ENCODE measurements around the gene LSAMP. TPM values are rescaled to one million over a fixed set of nuclear protein-coding genes. Genes with fewer than 3 reads are reported as not detected.

The LSAMP gene
- total and polyA plus RNA-seq, 2 of the 13 experiments (the other 11 are each of a cell fraction or from before 2014, with no cell fraction given) = not detected

GRCh38 chr3:116001151-116001621, 444.1 kb downstream of the LSAMP start (continued):
- no peak for TF ChIP-seq ATF1 (CRISPR knock-in tag; IDR thresholded peaks at IDR 0.05)
- no peak for TF ChIP-seq KLF11 (CRISPR knock-in tag; IDR thresholded peaks at IDR 0.05)

DNA sequence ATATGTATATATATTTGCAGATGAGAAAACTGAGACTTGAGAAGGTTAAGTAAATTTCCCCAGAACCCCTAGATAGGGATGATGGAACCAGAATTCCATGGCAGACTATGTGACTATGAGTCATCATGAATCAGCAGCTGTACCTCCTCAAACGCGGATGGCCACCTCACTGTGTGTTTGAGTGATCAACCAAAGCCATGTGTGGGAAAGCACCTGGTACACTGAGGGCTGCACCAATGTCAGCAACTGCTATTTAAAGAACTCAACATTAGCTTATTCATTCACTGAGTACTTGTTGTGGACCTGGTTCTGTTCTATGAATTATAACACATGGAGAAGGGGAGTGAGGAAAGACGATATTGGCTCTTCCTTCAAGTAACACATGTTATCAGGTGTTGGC, 445.0 kb downstream of the LSAMP start:
- ChIA-PET POLR2A (no interaction called here), CTCF (ENCODE audit: low intra/inter-chr PET ratio, low total read pairs) (no interaction called here)
- H3K36me3 ChIP-seq (replicated peaks in 1 of 2; ENCODE audit: control insufficient read depth in 1 of 2, insufficient read depth in 2 of 2, low read length in 2 of 2) = no peaks in the 10 kb centered on the region
- H3K4me3 ChIP-seq (replicated peaks in 1 of 3; ENCODE audit: insufficient read depth in 1 of 3, low read depth in 2 of 3, low read length in 3 of 3) = no peak overlapping the region
- peak; percentile 20 for DNase-seq (ENCODE audit: low spot score)
- H4K20me1 ChIP-seq (ENCODE audit: insufficient read depth, low read length) = no peaks in the 10 kb centered on the region
- no peak overlapping the region for H3K4me2 ChIP-seq (ENCODE audit: low read depth, low read length)
- in situ Hi-C loops (cut with HindIII; ENCODE audit: extremely low pct_ligation_motif_present, low pct_unique_long_range_greater_than_20kb) = no loop called here
- H2AFZ ChIP-seq (ENCODE audit: low read length) = no peak overlapping the region
- H3K79me2 ChIP-seq (ENCODE audit: insufficient read depth, low read length) = no peaks in the 10 kb centered on the region
- no peak overlapping the region for H3K27ac ChIP-seq (ENCODE audit: extremely low read length, insufficient read depth, low read length)
- ATAC-seq = no peak; the same call in 2 of the 3 replicates
- intact Hi-C loops (cut with micrococcal nuclease; ENCODE audit: unreplicated experiment) = no loop called here
- H3K9me3 ChIP-seq (ENCODE audit: low read length) = no peaks in the 10 kb centered on the region
- no peak overlapping the region for H3K9ac ChIP-seq (ENCODE audit: insufficient read depth, low read depth, low read length)
- no peak for FAIRE-seq
- no peaks in the 10 kb centered on the region for H3K4me1 ChIP-seq (ENCODE audit: insufficient read depth, low read length)
- BruUV-seq (replicated peaks) = no TSS peak
- peak; percentile 86 for TF ChIP-seq FOSL2 (CRISPR knock-in tag; IDR thresholded peaks at IDR 0.05)
- TF ChIP-seq, protein P1, sequence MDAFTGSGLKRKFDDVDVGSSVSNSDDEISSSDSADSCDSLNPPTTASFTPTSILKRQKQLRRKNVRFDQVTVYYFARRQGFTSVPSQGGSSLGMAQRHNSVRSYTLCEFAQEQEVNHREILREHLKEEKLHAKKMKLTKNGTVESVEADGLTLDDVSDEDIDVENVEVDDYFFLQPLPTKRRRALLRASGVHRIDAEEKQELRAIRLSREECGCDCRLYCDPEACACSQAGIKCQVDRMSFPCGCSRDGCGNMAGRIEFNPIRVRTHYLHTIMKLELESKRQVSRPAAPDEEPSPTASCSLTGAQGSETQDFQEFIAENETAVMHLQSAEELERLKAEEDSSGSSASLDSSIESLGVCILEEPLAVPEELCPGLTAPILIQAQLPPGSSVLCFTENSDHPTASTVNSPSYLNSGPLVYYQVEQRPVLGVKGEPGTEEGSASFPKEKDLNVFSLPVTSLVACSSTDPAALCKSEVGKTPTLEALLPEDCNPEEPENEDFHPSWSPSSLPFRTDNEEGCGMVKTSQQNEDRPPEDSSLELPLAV (CRISPR knock-in tag; conservative IDR thresholded peaks at IDR 0.05; ENCODE audit: low read depth) = no peak
- 9% methylated on average over 3 of the region's 3 CpGs for WGBS (ENCODE audit: low lambda C conversion rate)
- H3K27me3 ChIP-seq (ENCODE audit: control insufficient read depth in 1 of 2, insufficient read depth in 2 of 2, low read length in 2 of 2) = no peaks in the 10 kb centered on the region

DNA sequence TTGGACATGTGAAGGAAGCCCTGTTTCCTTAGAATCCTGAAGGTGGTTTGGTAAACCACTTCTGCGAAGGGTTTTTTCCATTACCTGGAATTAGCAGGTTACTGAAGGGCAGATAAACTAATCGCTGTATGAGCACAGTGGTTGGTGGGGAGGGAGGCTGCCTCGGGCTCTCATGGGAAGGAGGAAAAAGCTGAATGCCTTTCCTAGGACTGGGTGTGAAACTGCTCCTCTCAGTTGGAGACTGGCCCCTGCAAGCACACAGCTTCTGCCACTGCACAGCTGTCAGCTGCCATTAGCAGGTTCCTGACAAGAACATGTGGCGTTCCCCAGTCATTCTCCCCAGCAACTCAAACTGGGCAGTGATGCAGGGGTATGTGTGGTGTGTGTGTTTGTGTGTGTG, 445.7 kb downstream of the LSAMP start:
- Histone ChIP-seq H3K79me2 (ENCODE audit: insufficient read depth, low read length) (no peaks in the 10 kb centered on the region), H3K9me3 (ENCODE audit: low read length) (no peaks in the 10 kb centered on the region), H3K4me1 (ENCODE audit: insufficient read depth, low read length) (no peaks in the 10 kb centered on the region), H3K4me2 (ENCODE audit: low read depth, low read length) (no peak overlapping the region), H3K4me3 (replicated peaks in 1 of 3; ENCODE audit: insufficient read depth in 1 of 3, low read depth in 2 of 3, low read length in 3 of 3) (no peak overlapping the region), H3K27ac (ENCODE audit: extremely low read length, insufficient read depth, low read length) (no peak overlapping the region), H3K27me3 (ENCODE audit: control insufficient read depth in 1 of 2, insufficient read depth in 2 of 2, low read length in 2 of 2) (no peaks in the 10 kb centered on the region), H4K20me1 (ENCODE audit: insufficient read depth, low read length) (no peaks in the 10 kb centered on the region), H2AFZ (ENCODE audit: low read length) (no peak overlapping the region), H3K36me3 (replicated peaks in 1 of 2; ENCODE audit: control insufficient read depth in 1 of 2, insufficient read depth in 2 of 2, low read length in 2 of 2) (no peaks in the 10 kb centered on the region), H3K9ac (ENCODE audit: insufficient read depth, low read depth, low read length) (no peak overlapping the region)
- 2% methylated on average over 4 of the region's 4 CpGs for WGBS (ENCODE audit: low lambda C conversion rate)
- intact Hi-C loops (cut with micrococcal nuclease; ENCODE audit: unreplicated experiment) (no loop called here), in situ Hi-C loops (cut with HindIII; ENCODE audit: extremely low pct_ligation_motif_present, low pct_unique_long_range_greater_than_20kb) (no loop called here)
- ChIA-PET CTCF (ENCODE audit: low intra/inter-chr PET ratio, low total read pairs) (no interaction called here), POLR2A (no interaction called here)
- DNase-seq (ENCODE audit: low spot score) = no peak
- ATAC-seq = no peak
- BruUV-seq (replicated peaks) = no TSS peak
- no peak for FAIRE-seq
- TF ChIP-seq RAD21 (CRISPR knock-in tag; IDR thresholded peaks at IDR 0.05) (no peak), THAP9 (CRISPR knock-in tag; IDR thresholded peaks at IDR 0.05; ENCODE audit: borderline replicate concordance) (no peak), CEBPB (IDR thresholded peaks at IDR 0.05; ENCODE audit: borderline replicate concordance, low read depth, low read length) (no peak), TMF1 (CRISPR knock-in tag; IDR thresholded peaks at IDR 0.05; ENCODE audit: low read depth) (no peak), SETDB1 (CRISPR knock-in tag; IDR thresholded peaks at IDR 0.05; ENCODE audit: borderline replicate concordance) (no peak), ZNF652 (CRISPR knock-in tag; IDR thresholded peaks at IDR 0.05; ENCODE audit: borderline replicate concordance, low read depth) (no peak), ZNF569 (CRISPR knock-in tag; IDR thresholded peaks at IDR 0.05; ENCODE audit: borderline replicate concordance) (no peak)
- TF ChIP-seq, protein P2, sequence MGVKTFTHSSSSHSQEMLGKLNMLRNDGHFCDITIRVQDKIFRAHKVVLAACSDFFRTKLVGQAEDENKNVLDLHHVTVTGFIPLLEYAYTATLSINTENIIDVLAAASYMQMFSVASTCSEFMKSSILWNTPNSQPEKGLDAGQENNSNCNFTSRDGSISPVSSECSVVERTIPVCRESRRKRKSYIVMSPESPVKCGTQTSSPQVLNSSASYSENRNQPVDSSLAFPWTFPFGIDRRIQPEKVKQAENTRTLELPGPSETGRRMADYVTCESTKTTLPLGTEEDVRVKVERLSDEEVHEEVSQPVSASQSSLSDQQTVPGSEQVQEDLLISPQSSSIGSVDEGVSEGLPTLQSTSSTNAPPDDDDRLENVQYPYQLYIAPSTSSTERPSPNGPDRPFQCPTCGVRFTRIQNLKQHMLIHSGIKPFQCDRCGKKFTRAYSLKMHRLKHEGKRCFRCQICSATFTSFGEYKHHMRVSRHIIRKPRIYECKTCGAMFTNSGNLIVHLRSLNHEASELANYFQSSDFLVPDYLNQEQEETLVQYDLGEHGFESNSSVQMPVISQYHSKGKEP (CRISPR knock-in tag; IDR thresholded peaks at IDR 0.05) = no peak

Data from HepG2 (cell line).